ELR (cell line): Measurements from ENCODE around the gene CDH23.

ENCODE experiments used
- DNase-seq: peaks from one replicate; pipeline ENCODE4 v3.0.0-alpha.2; 2015; ENCODE audit warnings: low read depth

The CDH23 gene

GRCh38 chr10:71467161-71467560 lies 70.4 kb downstream of the CDH23 start:
- DNase-seq = no peak

- DNase-seq = no peak
Measured at GRCh38 chr10:71467569-71468362, 71.0 kb downstream of the CDH23 start.

- no peak for DNase-seq
Measured at GRCh38 chr10:71468363-71469094, 71.8 kb downstream of the CDH23 start.

- no peak for DNase-seq
Measured at GRCh38 chr10:71471006-71471405, 74.3 kb downstream of the CDH23 start.

- DNase-seq = no peak
Measured at GRCh38 chr10:71471957-71472365, 75.2 kb downstream of the CDH23 start.

- DNase-seq = no peak
Measured at GRCh38 chr10:71472466-71472865, 75.7 kb downstream of the CDH23 start.

- no peak for DNase-seq
Measured at GRCh38 chr10:71472912-71473311, 76.2 kb downstream of the CDH23 start.

- no peak for DNase-seq
Measured at GRCh38 chr10:71473671-71474599, 77.2 kb downstream of the CDH23 start.

GRCh38 chr10:71474702-71475242 lies 78.1 kb downstream of the CDH23 start:
- DNase-seq = no peak

- no peak for DNase-seq
Measured at GRCh38 chr10:71475243-71475871, 78.6 kb downstream of the CDH23 start.

GRCh38 chr10:71476228-71477011 lies 79.7 kb downstream of the CDH23 start:
- no peak for DNase-seq

- no peak for DNase-seq
Measured at GRCh38 chr10:71478173-71478572, 81.5 kb downstream of the CDH23 start.

- DNase-seq = no peak
Measured at GRCh38 chr10:71478813-71479365, 82.2 kb downstream of the CDH23 start.

GRCh38 chr10:71479831-71480230 lies 83.1 kb downstream of the CDH23 start:
- DNase-seq = no peak

- no peak for DNase-seq
Measured at GRCh38 chr10:71480662-71481061, 83.9 kb downstream of the CDH23 start.

- no peak for DNase-seq
Measured at GRCh38 chr10:71481746-71482410, 85.2 kb downstream of the CDH23 start.

GRCh38 chr10:71482620-71483019 lies 85.9 kb downstream of the CDH23 start:
- DNase-seq = no peak

- DNase-seq = no peak
Measured at GRCh38 chr10:71483135-71483534, 86.4 kb downstream of the CDH23 start.

GRCh38 chr10:71483885-71484751 lies 87.4 kb downstream of the CDH23 start:
- no peak for DNase-seq
